Measurements from ENCODE around the gene PRDM11. TPM values are rescaled to one million over a fixed set of nuclear protein-coding genes. Genes with fewer than 3 reads are reported as not detected.
A peak's percentile ranks its signal among the peaks of the same experiment; 100 is the strongest.

PRDM11 gene
- total RNA-seq, 1 experiment from 2014 or later: 4.0 TPM

GRCh38 chr11:45144126-45145082, 2.0 kb upstream of the PRDM11 start:
- TF ChIP-seq, protein P1, sequence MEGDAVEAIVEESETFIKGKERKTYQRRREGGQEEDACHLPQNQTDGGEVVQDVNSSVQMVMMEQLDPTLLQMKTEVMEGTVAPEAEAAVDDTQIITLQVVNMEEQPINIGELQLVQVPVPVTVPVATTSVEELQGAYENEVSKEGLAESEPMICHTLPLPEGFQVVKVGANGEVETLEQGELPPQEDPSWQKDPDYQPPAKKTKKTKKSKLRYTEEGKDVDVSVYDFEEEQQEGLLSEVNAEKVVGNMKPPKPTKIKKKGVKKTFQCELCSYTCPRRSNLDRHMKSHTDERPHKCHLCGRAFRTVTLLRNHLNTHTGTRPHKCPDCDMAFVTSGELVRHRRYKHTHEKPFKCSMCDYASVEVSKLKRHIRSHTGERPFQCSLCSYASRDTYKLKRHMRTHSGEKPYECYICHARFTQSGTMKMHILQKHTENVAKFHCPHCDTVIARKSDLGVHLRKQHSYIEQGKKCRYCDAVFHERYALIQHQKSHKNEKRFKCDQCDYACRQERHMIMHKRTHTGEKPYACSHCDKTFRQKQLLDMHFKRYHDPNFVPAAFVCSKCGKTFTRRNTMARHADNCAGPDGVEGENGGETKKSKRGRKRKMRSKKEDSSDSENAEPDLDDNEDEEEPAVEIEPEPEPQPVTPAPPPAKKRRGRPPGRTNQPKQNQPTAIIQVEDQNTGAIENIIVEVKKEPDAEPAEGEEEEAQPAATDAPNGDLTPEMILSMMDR (IDR thresholded peaks at IDR 0.05; ENCODE audit: unreplicated experiment): no peak
- no peaks in the 10 kb centered on the region for H3K9me3 Mint-ChIP-seq (ENCODE audit: unreplicated experiment)
- POLR2A ChIA-PET: no interaction called here
- no TSS peak for BruUV-seq (replicated peaks)
- no peak for DNase-seq (ENCODE audit: unreplicated experiment)
- peaks cover 11% of the 10 kb centered on the region for H3K4me1 Mint-ChIP-seq (ENCODE audit: insufficient read depth, unreplicated experiment)
- CTCF ChIA-PET: interaction anchor here (0.7 to 1.5 kb wide), 2 partner anchors 25 to 189 kb away, joined by 4 read pairs; no protein-coding TSS in a partner anchor
- H3K36me3 Mint-ChIP-seq (ENCODE audit: insufficient read depth, unreplicated experiment): no peaks in the 10 kb centered on the region
- no peak overlapping the region for H3K27ac Mint-ChIP-seq (ENCODE audit: low read depth, unreplicated experiment)
- H3K4me3 Mint-ChIP-seq (ENCODE audit: unreplicated experiment): no peak overlapping the region
- peaks cover 13% of the 10 kb centered on the region for H3K27me3 Mint-ChIP-seq (ENCODE audit: insufficient read depth, unreplicated experiment)
- intact Hi-C loops (cut with micrococcal nuclease): no loop called here

DNA sequence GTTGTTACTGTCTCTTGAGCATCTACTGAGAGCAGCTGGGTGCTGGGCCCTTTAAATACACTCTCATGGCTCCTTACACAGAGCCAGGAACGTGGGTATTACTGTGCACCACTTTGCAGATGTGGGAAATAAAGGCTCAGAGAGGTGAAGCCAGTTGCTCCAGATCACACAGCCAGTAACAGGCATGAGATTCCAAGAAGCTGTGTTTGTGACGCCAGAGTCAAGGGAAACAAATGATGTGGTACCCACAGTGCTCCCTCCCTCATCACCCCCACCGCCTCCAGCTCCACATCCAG, 1.4 kb upstream of the PRDM11 start:
- Mint-ChIP-seq H3K4me3 (ENCODE audit: unreplicated experiment) (peak overlapping the region; percentile 85), H3K9me3 (ENCODE audit: unreplicated experiment) (no peaks in the 10 kb centered on the region), H3K27ac (ENCODE audit: low read depth, unreplicated experiment) (no peak overlapping the region), H3K27me3 (ENCODE audit: insufficient read depth, unreplicated experiment) (peaks cover 13% of the 10 kb centered on the region), H3K4me1 (ENCODE audit: insufficient read depth, unreplicated experiment) (peaks cover 11% of the 10 kb centered on the region), H3K36me3 (ENCODE audit: insufficient read depth, unreplicated experiment) (no peaks in the 10 kb centered on the region)
- intact Hi-C loops (cut with micrococcal nuclease): no loop called here
- ChIA-PET CTCF (interaction anchor here (0.6 to 0.7 kb wide), 2 partner anchors 26 to 715 kb away, joined by 3 to 4 read pairs; no protein-coding TSS in a partner anchor), POLR2A (no interaction called here)
- DNase-seq (ENCODE audit: unreplicated experiment): no peak
- BruUV-seq (replicated peaks): no TSS peak
- TF ChIP-seq, protein P1 (IDR thresholded peaks at IDR 0.05; ENCODE audit: unreplicated experiment): no peak

- POLR2A ChIA-PET: no interaction called here
- DNase-seq (ENCODE audit: unreplicated experiment): no peak
- intact Hi-C loops (cut with micrococcal nuclease): no loop called here
- TF ChIP-seq, protein P1 (IDR thresholded peaks at IDR 0.05; ENCODE audit: unreplicated experiment): no peak
- peak overlapping the region; percentile 96 for H3K27ac Mint-ChIP-seq (ENCODE audit: low read depth, unreplicated experiment)
- no TSS peak for BruUV-seq (replicated peaks)
- no peaks in the 10 kb centered on the region for H3K36me3 Mint-ChIP-seq (ENCODE audit: insufficient read depth, unreplicated experiment)
- H3K27me3 Mint-ChIP-seq (ENCODE audit: insufficient read depth, unreplicated experiment): peaks cover 13% of the 10 kb centered on the region
- no peaks in the 10 kb centered on the region for H3K9me3 Mint-ChIP-seq (ENCODE audit: unreplicated experiment)
- CTCF ChIA-PET: interaction anchor here (0.6 to 0.7 kb wide), 2 partner anchors 27 to 715 kb away, joined by 3 to 4 read pairs; no protein-coding TSS in a partner anchor
- peak overlapping the region; percentile 85 for H3K4me3 Mint-ChIP-seq (ENCODE audit: unreplicated experiment)
- H3K4me1 Mint-ChIP-seq (ENCODE audit: insufficient read depth, unreplicated experiment): peaks cover 11% of the 10 kb centered on the region
Measured at GRCh38 chr11:45145379-45146071, 914 bp upstream of the PRDM11 start.

All from MCF 10A (cell line).